ENCODE measurements around the gene TEX22.

TEX22 gene

GRCh38 chr14:105386581-105387529, 11.5 kb upstream of the TEX22 start:
- Histone ChIP-seq H3K27ac (ENCODE audit: low read depth, low read length) (no peak overlapping the region), H3K36me3 (ENCODE audit: insufficient read depth, low read length) (peaks cover 23% of the 10 kb centered on the region), H3K4me1 (ENCODE audit: insufficient read depth, low read length) (no peaks in the 10 kb centered on the region), H3K27me3 (ENCODE audit: insufficient read depth, low read length) (no peaks in the 10 kb centered on the region), H3K4me3 (ENCODE audit: low read length) (no peak overlapping the region), H3K9ac (ENCODE audit: low read depth, low read length) (no peak overlapping the region), H3K9me3 (ENCODE audit: insufficient read depth, low read depth, low read length) (no peaks in the 10 kb centered on the region)
- 95% methylated on average over 33 of the region's 33 CpGs for WGBS

- H3K27ac ChIP-seq (ENCODE audit: low read depth, low read length) = no peak overlapping the region
- H3K36me3 ChIP-seq (ENCODE audit: insufficient read depth, low read length) = peaks cover 19% of the 10 kb centered on the region
- no peaks in the 10 kb centered on the region for H3K27me3 ChIP-seq (ENCODE audit: insufficient read depth, low read length)
- no peaks in the 10 kb centered on the region for H3K9me3 ChIP-seq (ENCODE audit: insufficient read depth, low read depth, low read length)
- WGBS = 94% methylated on average over 10 of the region's 10 CpGs
- H3K9ac ChIP-seq (ENCODE audit: low read depth, low read length) = no peak overlapping the region
- no peaks in the 10 kb centered on the region for H3K4me1 ChIP-seq (ENCODE audit: insufficient read depth, low read length)
- no peak overlapping the region for H3K4me3 ChIP-seq (ENCODE audit: low read length)
Observed at GRCh38 chr14:105387530-105387922, 10.8 kb upstream of the TEX22 start.

DNA sequence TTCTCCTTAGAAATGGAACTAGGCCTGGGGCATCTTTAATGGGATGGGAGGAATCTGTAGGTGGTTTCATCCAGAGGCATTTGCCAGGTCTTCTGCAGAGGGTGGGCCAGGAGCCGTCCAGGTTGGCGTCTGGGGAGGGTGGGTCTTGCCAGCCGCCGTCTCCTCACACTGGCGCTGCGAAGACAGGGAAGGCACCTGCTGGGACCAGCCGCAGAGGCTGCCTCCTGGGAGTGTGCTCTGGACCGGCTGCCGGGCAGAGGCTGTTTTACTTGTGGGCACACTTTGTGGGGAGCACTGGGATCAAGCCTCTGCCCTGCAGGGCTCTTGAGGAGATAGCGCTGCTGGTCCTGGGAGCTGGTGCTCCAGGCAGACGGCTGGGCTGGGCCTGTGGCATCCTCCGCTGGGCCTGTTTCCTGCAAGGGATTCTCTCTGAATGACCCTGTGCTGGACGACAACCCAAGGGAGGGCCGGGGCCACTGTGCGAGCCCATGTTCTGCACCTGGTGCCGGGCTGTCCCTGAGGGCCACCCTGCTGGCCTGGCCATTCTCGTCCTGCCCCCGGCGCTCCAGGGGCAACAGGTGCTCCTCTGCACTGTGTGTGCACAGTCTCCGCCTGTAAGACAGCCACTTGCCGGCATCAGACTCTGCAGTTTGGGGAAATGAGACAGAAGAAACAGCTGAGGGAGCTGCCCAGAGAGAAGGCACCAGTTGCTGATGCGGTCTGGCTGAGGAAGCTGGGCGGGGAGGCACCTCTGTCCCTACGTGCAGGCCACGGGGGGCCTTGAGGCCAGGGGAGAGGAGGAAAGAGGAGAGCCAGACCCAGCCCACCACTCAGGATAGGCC, 10.0 kb upstream of the TEX22 start:
- no peaks in the 10 kb centered on the region for H3K9me3 ChIP-seq (ENCODE audit: insufficient read depth, low read depth, low read length)
- WGBS = 93% methylated on average over 25 of the region's 25 CpGs
- no peak overlapping the region for H3K9ac ChIP-seq (ENCODE audit: low read depth, low read length)
- H3K4me1 ChIP-seq (ENCODE audit: insufficient read depth, low read length) = no peaks in the 10 kb centered on the region
- H3K27ac ChIP-seq (ENCODE audit: low read depth, low read length) = no peak overlapping the region
- peaks cover 15% of the 10 kb centered on the region for H3K36me3 ChIP-seq (ENCODE audit: insufficient read depth, low read length)
- H3K4me3 ChIP-seq (ENCODE audit: low read length) = no peak overlapping the region
- no peaks in the 10 kb centered on the region for H3K27me3 ChIP-seq (ENCODE audit: insufficient read depth, low read length)

DNA sequence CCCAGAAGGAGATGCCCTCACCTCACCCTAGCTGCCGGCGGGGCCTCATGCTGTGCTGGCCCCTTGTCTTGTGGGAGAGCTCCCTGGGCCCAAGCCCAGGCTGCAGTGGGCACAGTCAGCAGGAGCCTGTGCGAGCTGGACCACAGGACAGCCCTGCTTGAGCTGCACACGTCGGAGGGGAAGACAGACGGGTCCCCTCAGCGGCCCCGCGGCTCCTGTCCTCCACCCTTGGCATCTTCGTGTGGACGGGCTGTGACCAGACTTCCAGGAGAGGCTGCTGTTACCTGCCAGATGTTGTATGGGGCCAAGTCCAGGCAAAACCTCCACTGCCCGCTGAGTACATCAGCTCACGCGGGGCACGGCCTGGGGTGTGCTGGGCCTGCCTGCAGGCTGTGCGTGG, 9.4 kb upstream of the TEX22 start:
- 94% methylated on average over 16 of the region's 16 CpGs for WGBS
- no peak overlapping the region for H3K27ac ChIP-seq (ENCODE audit: low read depth, low read length)

GRCh38 chr14:105389534-105389933, 8.8 kb upstream of the TEX22 start:
- H3K9me3 ChIP-seq (ENCODE audit: insufficient read depth, low read depth, low read length) = no peaks in the 10 kb centered on the region
- WGBS = 93% methylated on average over 12 of the region's 12 CpGs
- no peak overlapping the region for H3K9ac ChIP-seq (ENCODE audit: low read depth, low read length)
- H3K4me3 ChIP-seq (ENCODE audit: low read length) = no peak overlapping the region
- peaks cover 4% of the 10 kb centered on the region; the same call in 1 of the 2 replicates for H3K36me3 ChIP-seq (ENCODE audit: insufficient read depth, low read length)
- no peak overlapping the region for H3K27ac ChIP-seq (ENCODE audit: low read depth, low read length)
- no peaks in the 10 kb centered on the region for H3K4me1 ChIP-seq (ENCODE audit: insufficient read depth, low read length)
- H3K27me3 ChIP-seq (ENCODE audit: insufficient read depth, low read length) = no peaks in the 10 kb centered on the region

More for the DNA sequence above, 9.4 kb upstream of the TEX22 start:
- Histone ChIP-seq H3K4me1 (ENCODE audit: insufficient read depth, low read length) (no peaks in the 10 kb centered on the region), H3K9ac (ENCODE audit: low read depth, low read length) (no peak overlapping the region), H3K27me3 (ENCODE audit: insufficient read depth, low read length) (no peaks in the 10 kb centered on the region), H3K9me3 (ENCODE audit: insufficient read depth, low read depth, low read length) (no peaks in the 10 kb centered on the region), H3K36me3 (ENCODE audit: insufficient read depth, low read length) (peaks cover 9% of the 10 kb centered on the region), H3K4me3 (ENCODE audit: low read length) (no peak overlapping the region)

GRCh38 chr14:105389976-105390848, 8.1 kb upstream of the TEX22 start:
- Histone ChIP-seq H3K4me3 (ENCODE audit: low read length) (no peak overlapping the region), H3K9me3 (ENCODE audit: insufficient read depth, low read depth, low read length) (no peaks in the 10 kb centered on the region), H3K4me1 (ENCODE audit: insufficient read depth, low read length) (no peaks in the 10 kb centered on the region), H3K9ac (ENCODE audit: low read depth, low read length) (no peak overlapping the region), H3K36me3 (ENCODE audit: insufficient read depth, low read length) (peaks cover 2% of the 10 kb centered on the region; the same call in 1 of the 2 replicates), H3K27me3 (ENCODE audit: insufficient read depth, low read length) (no peaks in the 10 kb centered on the region), H3K27ac (ENCODE audit: low read depth, low read length) (no peak overlapping the region)
- 92% methylated on average over 27 of the region's 27 CpGs for WGBS

GRCh38 chr14:105390849-105391500, 7.4 kb upstream of the TEX22 start:
- no peaks in the 10 kb centered on the region for H3K27me3 ChIP-seq (ENCODE audit: insufficient read depth, low read length)
- H3K9me3 ChIP-seq (ENCODE audit: insufficient read depth, low read depth, low read length) = no peaks in the 10 kb centered on the region
- no peaks in the 10 kb centered on the region for H3K4me1 ChIP-seq (ENCODE audit: insufficient read depth, low read length)
- no peak overlapping the region for H3K9ac ChIP-seq (ENCODE audit: low read depth, low read length)
- H3K27ac ChIP-seq (ENCODE audit: low read depth, low read length) = no peak overlapping the region
- WGBS = 92% methylated on average over 24 of the region's 24 CpGs
- H3K36me3 ChIP-seq (ENCODE audit: insufficient read depth, low read length) = peaks cover 2% of the 10 kb centered on the region; the same call in 1 of the 2 replicates
- no peak overlapping the region for H3K4me3 ChIP-seq (ENCODE audit: low read length)

- H3K36me3 ChIP-seq (ENCODE audit: insufficient read depth, low read length) = peaks cover 2% of the 10 kb centered on the region; the same call in 1 of the 2 replicates
- H3K27me3 ChIP-seq (ENCODE audit: insufficient read depth, low read length) = no peaks in the 10 kb centered on the region
- H3K9me3 ChIP-seq (ENCODE audit: insufficient read depth, low read depth, low read length) = no peaks in the 10 kb centered on the region
- H3K9ac ChIP-seq (ENCODE audit: low read depth, low read length) = no peak overlapping the region
- no peak overlapping the region for H3K4me3 ChIP-seq (ENCODE audit: low read length)
- no peaks in the 10 kb centered on the region for H3K4me1 ChIP-seq (ENCODE audit: insufficient read depth, low read length)
- WGBS = 94% methylated on average over 23 of the region's 23 CpGs
- H3K27ac ChIP-seq (ENCODE audit: low read depth, low read length) = no peak overlapping the region
Observed at GRCh38 chr14:105391541-105391940, 6.8 kb upstream of the TEX22 start.

GRCh38 chr14:105392131-105393090, 5.9 kb upstream of the TEX22 start:
- 94% methylated on average over 40 of the region's 40 CpGs for WGBS
- Histone ChIP-seq H3K9me3 (ENCODE audit: insufficient read depth, low read depth, low read length) (no peaks in the 10 kb centered on the region), H3K9ac (ENCODE audit: low read depth, low read length) (no peak overlapping the region), H3K4me3 (ENCODE audit: low read length) (no peak overlapping the region), H3K36me3 (ENCODE audit: insufficient read depth, low read length) (peaks cover 1% of the 10 kb centered on the region; the same call in 1 of the 2 replicates), H3K27ac (ENCODE audit: low read depth, low read length) (no peak overlapping the region), H3K27me3 (ENCODE audit: insufficient read depth, low read length) (peaks cover 5% of the 10 kb centered on the region; the same call in 1 of the 2 replicates), H3K4me1 (ENCODE audit: insufficient read depth, low read length) (no peaks in the 10 kb centered on the region)
